Ectodermal cell (in vitro differentiated cells): ENCODE measurements around the gene KLK8.

Experiments
- H3K27ac ChIP-seq: 2 replicates; pipeline ENCODE4 v1.7.0; 2013; ENCODE audit warnings: mild to moderate bottlenecking, low read depth, low read length; ENCODE audit not compliant: insufficient read depth, poor library complexity, severe bottlenecking
- H3K27me3 ChIP-seq: 2 replicates; pipeline ENCODE4 v1.7.0; 2013; ENCODE audit warnings: mild to moderate bottlenecking, low read length; ENCODE audit not compliant: insufficient read depth, control insufficient read depth, poor library complexity, severe bottlenecking
- H3K36me3 ChIP-seq: one replicate; pipeline ENCODE4 v1.7.0; 2013; ENCODE audit warnings: low read length; ENCODE audit not compliant: control insufficient read depth, insufficient read depth
- H3K4me1 ChIP-seq: one replicate; pipeline ENCODE4 v1.7.0; 2013; ENCODE audit warnings: low read length; ENCODE audit not compliant: control insufficient read depth, insufficient read depth
- H3K4me3 ChIP-seq: 2 replicates; pipeline ENCODE4 v1.7.0; 2013; ENCODE audit warnings: low read depth, low read length, control low read depth; ENCODE audit not compliant: insufficient read depth
- H3K9me3 ChIP-seq: 2 replicates; pipeline ENCODE4 v1.7.0; 2013; ENCODE audit warnings: mild to moderate bottlenecking, low read length, moderate library complexity; ENCODE audit not compliant: control insufficient read depth
- WGBS, 2 experiments: methylation state at CpG; one replicate each; pipeline ENCODE4 v1.1.7; 2013; ENCODE audit warnings: missing lambda C conversion rate in 2 of 2; 5-methylcytosine and 5-hydroxymethylcytosine counted together

Gene KLK8

GRCh38 chr19:50959731-50960500, 41.5 kb downstream of the KLK8 start:
- Histone ChIP-seq H3K4me3 (no peak overlapping the region), H3K4me1 (no peaks in the 10 kb centered on the region), H3K9me3 (no peaks in the 10 kb centered on the region), H3K27me3 (peaks cover 6% of the 10 kb centered on the region), H3K36me3 (no peaks in the 10 kb centered on the region), H3K27ac (no peak overlapping the region)
- 55 to 61% methylated on average over 7 to 8 of the region's 9 CpGs for WGBS, 2 experiments

DNA sequence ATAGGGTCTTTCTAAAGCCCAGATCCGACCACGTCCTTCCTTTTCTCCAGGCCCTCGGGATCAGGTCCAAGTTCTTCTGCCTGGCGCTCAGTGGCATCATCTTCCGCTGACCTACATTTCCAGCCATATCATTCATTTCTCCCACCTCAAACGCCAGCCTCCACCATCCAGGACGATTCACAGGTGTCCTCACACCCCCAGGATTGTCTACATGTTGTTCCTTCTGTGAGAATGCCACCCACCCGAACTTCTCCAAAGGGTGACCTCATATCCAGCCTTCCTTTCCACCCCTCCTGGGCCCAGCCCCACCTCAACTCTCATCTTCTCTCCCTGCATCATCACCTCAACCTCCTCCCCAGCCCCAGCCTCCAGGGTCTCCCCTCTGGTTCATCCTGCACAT, 43.8 kb downstream of the KLK8 start:
- H3K9me3 ChIP-seq: no peaks in the 10 kb centered on the region
- peaks cover 6% of the 10 kb centered on the region for H3K27me3 ChIP-seq
- no peaks in the 10 kb centered on the region for H3K36me3 ChIP-seq
- WGBS, 2 experiments: 86 to 90% methylated on average over 8 of the region's 8 CpGs
- H3K27ac ChIP-seq: no peak overlapping the region
- no peak overlapping the region for H3K4me3 ChIP-seq
- no peaks in the 10 kb centered on the region for H3K4me1 ChIP-seq

DNA sequence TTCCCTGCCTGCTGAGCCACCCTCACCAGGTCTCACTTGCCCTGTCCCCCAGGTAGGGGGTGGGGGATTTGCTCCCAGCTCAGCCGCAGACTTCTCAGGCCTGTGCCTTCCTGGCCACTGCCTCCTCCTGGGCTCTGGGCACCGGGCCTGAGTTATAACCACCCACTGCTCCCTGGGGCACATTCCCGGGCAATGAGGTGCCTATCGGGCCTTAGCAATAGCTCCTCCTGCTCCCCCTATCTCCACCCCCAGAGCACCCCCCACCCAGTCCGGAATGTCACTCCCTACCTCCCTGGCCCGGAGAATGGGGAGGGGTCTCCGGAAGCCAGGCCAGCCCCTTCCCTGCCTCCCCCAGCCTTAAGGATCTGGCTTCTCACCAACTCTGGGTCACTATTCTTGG, 48.5 kb downstream of the KLK8 start, which contains the start of gene KLK5:
Gene KLK5 (minus strand): TSS at position 129 of the 400 bp plus-strand sequence. CDS start 381 bp downstream, outside the sequence.
- Histone ChIP-seq H3K27ac (no peak within 1 kb of the TSS), H3K27me3 (no peaks in the 10 kb centered on the region), H3K36me3 (no peaks in the 10 kb centered on the region), H3K4me3 (no peak within 1 kb of the TSS), H3K9me3 (no peaks in the 10 kb centered on the region), H3K4me1 (no peaks in the 10 kb centered on the region)
- 59 to 62% methylated on average over 7 of the region's 7 CpGs for WGBS, 2 experiments

GRCh38 chr19:50949861-50950260, 51.5 kb downstream of the KLK8 start:
- Histone ChIP-seq H3K27me3 (no peaks in the 10 kb centered on the region), H3K4me1 (no peaks in the 10 kb centered on the region), H3K9me3 (no peaks in the 10 kb centered on the region), H3K36me3 (no peaks in the 10 kb centered on the region), H3K27ac (no peak overlapping the region), H3K4me3 (no peak overlapping the region)
- 91 to 93% methylated on average over 19 of the region's 19 CpGs for WGBS, 2 experiments

GRCh38 chr19:50947123-50947522, 54.3 kb downstream of the KLK8 start:
- 71 to 72% methylated on average over 4 of the region's 4 CpGs for WGBS, 2 experiments
- Histone ChIP-seq H3K36me3 (no peaks in the 10 kb centered on the region), H3K4me3 (no peak overlapping the region), H3K4me1 (no peaks in the 10 kb centered on the region), H3K27ac (no peak overlapping the region), H3K9me3 (no peaks in the 10 kb centered on the region), H3K27me3 (no peaks in the 10 kb centered on the region)
